ENCODE measurements around the gene HIP1R.

Gene HIP1R

DNA sequence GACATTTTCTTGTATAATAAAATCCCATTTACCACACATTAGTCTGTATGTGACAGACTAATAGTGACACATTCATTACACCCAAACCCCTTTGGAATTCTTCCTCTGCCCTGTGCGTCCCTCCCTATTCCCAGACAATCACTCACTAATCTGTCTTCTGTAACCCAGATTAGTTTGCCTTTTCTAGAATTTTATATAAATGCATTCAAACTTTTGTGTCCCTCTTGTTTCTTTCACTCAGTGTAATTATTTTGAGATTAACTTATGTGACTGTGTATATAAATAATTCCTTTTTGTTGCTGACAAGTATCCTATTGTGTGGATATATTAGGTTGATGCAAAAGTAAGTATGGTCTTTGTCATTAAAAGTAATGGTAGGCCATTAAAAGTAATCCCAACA lies 27.6 kb upstream of the HIP1R start:
- Histone ChIP-seq H3K9me3 (ENCODE audit: control insufficient read depth, low read length) (no peaks in the 10 kb centered on the region), H3K4me3 (ENCODE audit: low read depth, low read length) (no peak overlapping the region), H3K4me1 (peaks cover 15% of the 10 kb centered on the region), H3K27ac (no peak overlapping the region), H3K4me2 (ENCODE audit: low read length) (no peak overlapping the region), H3K27me3 (ENCODE audit: control insufficient read depth, insufficient read depth, low read length) (no peaks in the 10 kb centered on the region), H3K79me2 (no peaks in the 10 kb centered on the region), H3K9ac (no peak overlapping the region), H3K36me3 (ENCODE audit: control insufficient read depth, insufficient read depth, low read length) (no peaks in the 10 kb centered on the region), H2AFZ (no peak overlapping the region)
- TF ChIP-seq, protein P1, sequence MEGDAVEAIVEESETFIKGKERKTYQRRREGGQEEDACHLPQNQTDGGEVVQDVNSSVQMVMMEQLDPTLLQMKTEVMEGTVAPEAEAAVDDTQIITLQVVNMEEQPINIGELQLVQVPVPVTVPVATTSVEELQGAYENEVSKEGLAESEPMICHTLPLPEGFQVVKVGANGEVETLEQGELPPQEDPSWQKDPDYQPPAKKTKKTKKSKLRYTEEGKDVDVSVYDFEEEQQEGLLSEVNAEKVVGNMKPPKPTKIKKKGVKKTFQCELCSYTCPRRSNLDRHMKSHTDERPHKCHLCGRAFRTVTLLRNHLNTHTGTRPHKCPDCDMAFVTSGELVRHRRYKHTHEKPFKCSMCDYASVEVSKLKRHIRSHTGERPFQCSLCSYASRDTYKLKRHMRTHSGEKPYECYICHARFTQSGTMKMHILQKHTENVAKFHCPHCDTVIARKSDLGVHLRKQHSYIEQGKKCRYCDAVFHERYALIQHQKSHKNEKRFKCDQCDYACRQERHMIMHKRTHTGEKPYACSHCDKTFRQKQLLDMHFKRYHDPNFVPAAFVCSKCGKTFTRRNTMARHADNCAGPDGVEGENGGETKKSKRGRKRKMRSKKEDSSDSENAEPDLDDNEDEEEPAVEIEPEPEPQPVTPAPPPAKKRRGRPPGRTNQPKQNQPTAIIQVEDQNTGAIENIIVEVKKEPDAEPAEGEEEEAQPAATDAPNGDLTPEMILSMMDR (IDR thresholded peaks at IDR 0.05) = no peak

DNA sequence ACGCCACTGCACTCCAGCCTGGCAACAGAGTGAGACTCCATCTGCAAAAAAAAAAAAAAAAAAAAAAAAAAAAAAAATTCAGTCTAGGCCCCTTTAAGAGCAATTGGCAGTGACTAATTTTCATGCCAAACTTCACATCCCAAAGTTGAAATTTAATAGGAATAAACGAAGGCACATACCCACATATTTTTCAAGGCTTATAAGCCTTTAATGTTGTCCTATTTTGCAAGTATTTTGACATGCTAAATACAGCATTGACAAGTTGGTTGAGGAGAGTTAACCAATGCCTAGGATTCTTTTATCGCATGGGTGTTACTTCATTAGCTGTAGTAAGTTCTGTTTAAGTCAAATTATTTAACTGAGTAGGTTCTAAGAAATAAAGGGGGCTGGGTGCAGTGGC lies 23.5 kb upstream of the HIP1R start:
- TF ChIP-seq, protein P1 (IDR thresholded peaks at IDR 0.05) = no peak
- no peak overlapping the region for H3K27ac ChIP-seq
- no peak overlapping the region for H3K4me2 ChIP-seq (ENCODE audit: low read length)
- no peak overlapping the region for H2AFZ ChIP-seq
- H3K9me3 ChIP-seq (ENCODE audit: control insufficient read depth, low read length) = no peaks in the 10 kb centered on the region
- H3K9ac ChIP-seq = no peak overlapping the region
- H3K27me3 ChIP-seq (ENCODE audit: control insufficient read depth, insufficient read depth, low read length) = no peaks in the 10 kb centered on the region
- no peaks in the 10 kb centered on the region for H3K4me1 ChIP-seq
- H3K36me3 ChIP-seq (ENCODE audit: control insufficient read depth, insufficient read depth, low read length) = no peaks in the 10 kb centered on the region
- H3K4me3 ChIP-seq (ENCODE audit: low read depth, low read length) = no peak overlapping the region
- H3K79me2 ChIP-seq = no peaks in the 10 kb centered on the region

DNA sequence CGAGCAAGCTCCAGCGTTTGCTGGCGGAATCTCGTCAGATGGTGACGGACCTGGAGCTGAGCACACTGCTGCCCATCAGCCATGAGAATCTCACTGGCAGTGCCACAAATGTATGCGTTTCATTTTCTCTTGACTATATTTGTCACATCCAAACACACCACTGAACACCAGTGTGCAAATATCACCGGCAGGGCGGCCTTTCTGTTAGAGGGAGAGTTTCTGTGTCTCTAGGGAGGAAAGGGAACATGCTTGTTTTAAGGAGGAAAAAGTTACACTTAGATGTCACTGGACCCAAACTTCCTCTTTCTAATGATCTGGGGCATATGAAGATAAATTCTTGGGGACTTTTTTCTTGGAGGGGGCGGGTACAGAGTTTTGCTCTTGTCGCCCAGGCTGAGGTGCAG lies 21.9 kb upstream of the HIP1R start:
- no peaks in the 10 kb centered on the region for H3K79me2 ChIP-seq
- no peak overlapping the region for H3K9ac ChIP-seq
- no peaks in the 10 kb centered on the region for H3K4me1 ChIP-seq
- H3K4me3 ChIP-seq (ENCODE audit: low read depth, low read length) = no peak overlapping the region
- no peaks in the 10 kb centered on the region for H3K27me3 ChIP-seq (ENCODE audit: control insufficient read depth, insufficient read depth, low read length)
- H3K36me3 ChIP-seq (ENCODE audit: control insufficient read depth, insufficient read depth, low read length) = no peaks in the 10 kb centered on the region
- H3K27ac ChIP-seq = no peak overlapping the region
- H3K4me2 ChIP-seq (ENCODE audit: low read length) = no peak overlapping the region
- H3K9me3 ChIP-seq (ENCODE audit: control insufficient read depth, low read length) = no peaks in the 10 kb centered on the region
- TF ChIP-seq, protein P1 (IDR thresholded peaks at IDR 0.05) = no peak
- H2AFZ ChIP-seq = no peak overlapping the region

DNA sequence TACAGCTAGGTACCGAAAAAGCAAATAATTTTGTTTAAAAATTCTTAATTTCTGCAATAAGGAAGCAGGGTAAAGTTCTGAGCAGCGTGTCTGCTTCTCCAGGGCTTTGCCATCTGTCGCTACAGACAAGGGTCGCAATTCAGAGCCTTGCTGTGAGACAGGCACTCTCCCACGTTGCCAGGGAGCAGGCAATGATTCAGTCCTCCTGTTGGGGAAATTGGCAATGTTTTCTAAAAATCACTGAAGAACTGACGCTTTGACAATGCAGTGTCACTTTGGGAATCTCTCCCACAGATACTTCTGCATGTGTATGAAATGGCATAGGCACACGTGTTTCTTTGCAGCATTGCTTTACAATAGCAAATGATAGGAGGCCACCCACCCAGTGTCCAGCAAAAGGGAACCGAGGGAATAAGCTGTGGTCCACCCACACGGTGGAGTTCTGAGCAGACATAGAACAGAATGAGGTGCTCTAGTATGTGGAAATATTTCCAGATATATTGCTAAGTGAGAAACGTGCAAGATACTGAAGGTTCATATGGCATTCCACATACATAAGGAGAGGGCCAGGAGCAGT lies 16.0 kb upstream of the HIP1R start:
- no peak overlapping the region for H2AFZ ChIP-seq
- H3K27me3 ChIP-seq (ENCODE audit: control insufficient read depth, insufficient read depth, low read length) = no peaks in the 10 kb centered on the region
- H3K9me3 ChIP-seq (ENCODE audit: control insufficient read depth, low read length) = no peaks in the 10 kb centered on the region
- no peak overlapping the region for H3K4me2 ChIP-seq (ENCODE audit: low read length)
- H3K4me3 ChIP-seq (ENCODE audit: low read depth, low read length) = no peak overlapping the region
- H3K36me3 ChIP-seq (ENCODE audit: control insufficient read depth, insufficient read depth, low read length) = no peaks in the 10 kb centered on the region
- H3K4me1 ChIP-seq = no peaks in the 10 kb centered on the region
- TF ChIP-seq, protein P1 (IDR thresholded peaks at IDR 0.05) = no peak
- H3K27ac ChIP-seq = no peak overlapping the region
- H3K79me2 ChIP-seq = no peaks in the 10 kb centered on the region
- no peak overlapping the region for H3K9ac ChIP-seq

DNA sequence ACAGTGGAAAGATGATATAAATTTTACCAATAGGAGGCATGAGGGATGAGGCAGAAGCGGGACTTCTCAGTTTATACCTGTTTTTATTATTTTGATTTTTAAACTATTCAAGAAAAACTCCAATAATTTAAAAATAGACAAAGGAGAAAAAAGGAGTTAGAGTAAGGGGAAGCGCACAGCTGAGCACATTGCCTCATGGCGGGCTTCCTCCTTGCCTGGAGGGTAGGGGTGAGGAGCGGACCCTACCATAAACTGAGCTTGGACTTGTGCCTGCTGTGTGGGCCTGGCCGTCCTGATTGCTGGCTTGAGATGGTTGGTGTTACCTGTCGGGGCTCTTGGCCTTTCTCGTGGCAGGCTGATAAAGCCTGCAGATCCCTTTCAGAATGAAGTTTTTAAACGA lies 15.1 kb upstream of the HIP1R start:
- H3K9me3 ChIP-seq (ENCODE audit: control insufficient read depth, low read length) = no peaks in the 10 kb centered on the region
- TF ChIP-seq, protein P1 (IDR thresholded peaks at IDR 0.05) = no peak
- H3K4me1 ChIP-seq = no peaks in the 10 kb centered on the region
- no peak overlapping the region for H3K4me3 ChIP-seq (ENCODE audit: low read depth, low read length)
- H2AFZ ChIP-seq = no peak overlapping the region
- H3K36me3 ChIP-seq (ENCODE audit: control insufficient read depth, insufficient read depth, low read length) = no peaks in the 10 kb centered on the region
- H3K79me2 ChIP-seq = no peaks in the 10 kb centered on the region
- H3K4me2 ChIP-seq (ENCODE audit: low read length) = no peak overlapping the region
- no peak overlapping the region for H3K27ac ChIP-seq
- H3K9ac ChIP-seq = no peak overlapping the region
- no peaks in the 10 kb centered on the region for H3K27me3 ChIP-seq (ENCODE audit: control insufficient read depth, insufficient read depth, low read length)

Measured in parathyroid adenoma (tissue), 2 donors.